GM21515 (cell line): ENCODE results near the gene JARID2.

Source experiments
- ATAC-seq: cut with Tn5 transposase; IDR thresholded peaks from one replicate; pipeline ENCODE4 v1.9.1; 2021; ENCODE audit not compliant: unreplicated experiment

The JARID2 gene

DNA sequence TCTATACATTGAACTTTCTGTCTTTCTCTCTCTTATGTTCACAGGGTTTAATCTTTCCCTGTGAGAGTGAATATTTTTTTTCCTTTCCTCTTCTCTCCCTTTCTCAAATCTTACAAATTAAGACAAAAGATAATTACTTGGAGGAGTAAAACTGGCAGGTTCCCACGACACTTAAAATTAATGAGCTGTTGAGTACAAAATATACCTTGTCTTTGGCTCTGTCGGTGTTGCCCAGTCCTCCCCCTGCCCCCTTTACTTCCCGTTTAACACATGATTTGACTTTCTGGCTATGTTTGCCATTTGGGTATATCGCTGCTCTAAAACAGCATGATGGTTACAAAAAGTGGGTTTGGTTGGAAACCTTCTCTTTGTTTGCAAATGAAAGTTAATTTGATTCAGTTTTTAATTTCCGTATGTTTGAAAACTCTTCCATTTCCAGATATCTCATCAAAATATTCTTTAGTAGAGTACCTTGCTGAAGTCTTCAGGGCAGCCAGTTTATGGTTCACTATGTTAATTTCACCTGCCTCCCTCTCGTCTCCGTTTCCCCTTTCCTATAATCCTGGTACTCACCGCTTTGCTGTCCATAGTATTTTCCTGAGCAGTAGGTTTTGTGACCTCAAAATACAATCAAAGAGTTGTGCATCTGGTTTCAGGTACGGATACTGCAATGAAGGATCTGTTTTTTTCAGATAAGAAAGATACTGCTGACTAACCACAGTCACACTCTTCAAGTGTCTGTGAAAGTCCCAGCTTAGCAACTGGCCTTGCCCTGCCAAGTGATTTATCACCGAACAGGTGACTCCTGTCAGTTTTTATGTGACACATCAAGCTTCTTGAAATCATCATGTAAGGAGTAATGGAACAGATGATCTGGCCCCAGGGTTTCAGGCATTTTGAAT is 235.8 kb downstream of the JARID2 start:
- ATAC-seq, result no peak

DNA sequence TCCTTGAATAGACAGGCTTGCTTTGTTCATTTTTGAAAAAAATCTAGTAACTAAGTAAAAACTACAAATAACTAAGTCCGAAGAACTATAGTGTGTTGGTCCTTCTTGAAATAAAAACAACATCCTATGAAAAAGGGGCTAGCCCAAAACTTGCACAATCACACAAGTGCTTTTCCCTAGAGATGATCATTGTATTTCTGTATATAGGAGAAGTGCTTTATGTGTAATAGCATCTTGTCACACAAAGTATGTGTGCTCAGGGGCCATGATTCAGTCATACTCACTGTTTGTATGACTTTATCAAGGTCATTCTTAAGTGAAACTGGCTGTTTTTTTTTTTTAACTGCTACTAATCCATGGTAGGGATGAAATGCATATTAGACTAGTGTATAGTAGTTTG is 237.2 kb downstream of the JARID2 start:
- no peak for ATAC-seq

DNA sequence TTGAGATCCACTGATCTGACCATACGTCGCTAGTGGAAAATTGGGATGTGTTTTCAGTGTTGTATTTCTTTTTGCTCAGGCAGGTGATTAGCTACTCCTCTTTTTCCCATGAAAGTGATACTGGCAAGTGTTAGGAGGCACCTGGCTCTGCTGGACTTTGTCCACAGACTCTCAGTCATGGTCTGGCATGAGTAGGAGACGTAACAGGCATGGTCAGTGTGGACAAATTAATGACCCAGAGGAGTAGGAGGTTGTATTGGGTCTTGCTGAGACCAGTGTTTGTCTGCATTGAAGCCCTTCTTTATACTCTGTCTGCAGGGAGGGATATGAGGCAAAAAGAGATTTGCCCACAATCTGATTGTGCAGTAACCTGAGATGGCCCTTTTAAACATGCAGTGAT is 238.3 kb downstream of the JARID2 start:
- no peak for ATAC-seq

DNA sequence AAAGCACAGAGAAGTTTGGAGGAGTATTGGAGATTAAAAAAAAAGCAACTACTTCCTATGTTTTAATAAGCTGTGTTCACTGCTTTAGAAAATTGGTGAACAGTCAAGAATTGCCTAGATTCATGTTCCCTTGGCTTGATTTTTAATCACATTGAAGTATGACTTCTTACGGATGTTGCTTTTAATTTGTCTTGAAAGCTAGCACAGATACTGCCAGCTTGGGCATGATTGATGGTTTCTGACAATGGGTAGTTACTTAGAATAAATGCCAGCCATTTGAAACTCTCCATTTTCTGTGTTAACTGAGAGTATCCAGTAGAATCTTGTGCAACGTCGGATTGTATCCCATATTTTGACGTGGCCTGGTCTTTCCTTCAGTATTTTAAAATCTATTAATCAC is 239.0 kb downstream of the JARID2 start:
- no peak for ATAC-seq

DNA sequence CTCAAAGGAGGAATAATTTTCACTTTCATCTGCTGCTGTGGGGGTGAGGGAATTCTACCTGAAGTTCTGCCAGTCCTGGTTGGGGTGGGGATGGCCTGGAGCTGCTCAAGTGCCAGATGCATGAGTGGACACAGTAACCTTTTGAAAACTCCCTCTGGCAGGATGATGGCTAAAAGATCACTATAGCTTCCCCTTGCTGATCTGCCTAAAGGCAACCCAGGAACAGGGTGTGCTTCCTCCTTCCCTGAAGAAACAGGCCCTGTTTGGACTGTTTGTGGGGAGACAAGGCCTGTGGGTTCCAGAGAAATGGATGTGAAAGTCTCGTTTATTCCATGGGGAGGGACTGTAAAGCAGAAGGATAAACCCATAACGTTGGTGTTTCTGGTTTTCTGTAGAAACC is 240.1 kb downstream of the JARID2 start:
- no peak for ATAC-seq

DNA sequence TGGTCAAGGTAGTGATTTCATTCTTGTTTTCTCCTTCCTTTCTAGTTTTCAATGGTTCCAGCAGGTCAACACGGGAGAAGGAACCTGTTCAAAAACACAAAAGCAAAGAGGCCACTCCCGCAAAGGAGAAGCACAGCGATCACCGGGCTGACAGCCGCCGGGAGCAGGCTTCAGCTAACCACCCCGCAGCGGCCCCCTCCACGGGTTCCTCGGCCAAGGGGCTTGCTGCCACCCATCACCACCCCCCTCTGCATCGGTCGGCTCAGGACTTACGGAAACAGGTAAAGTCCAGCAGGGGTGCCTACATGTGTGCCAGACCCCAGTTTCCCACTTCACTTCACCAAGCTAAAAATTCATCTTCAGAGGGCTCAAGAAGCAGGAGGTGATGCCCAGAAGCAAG is 241.4 kb downstream of the JARID2 start:
- no peak for ATAC-seq

DNA sequence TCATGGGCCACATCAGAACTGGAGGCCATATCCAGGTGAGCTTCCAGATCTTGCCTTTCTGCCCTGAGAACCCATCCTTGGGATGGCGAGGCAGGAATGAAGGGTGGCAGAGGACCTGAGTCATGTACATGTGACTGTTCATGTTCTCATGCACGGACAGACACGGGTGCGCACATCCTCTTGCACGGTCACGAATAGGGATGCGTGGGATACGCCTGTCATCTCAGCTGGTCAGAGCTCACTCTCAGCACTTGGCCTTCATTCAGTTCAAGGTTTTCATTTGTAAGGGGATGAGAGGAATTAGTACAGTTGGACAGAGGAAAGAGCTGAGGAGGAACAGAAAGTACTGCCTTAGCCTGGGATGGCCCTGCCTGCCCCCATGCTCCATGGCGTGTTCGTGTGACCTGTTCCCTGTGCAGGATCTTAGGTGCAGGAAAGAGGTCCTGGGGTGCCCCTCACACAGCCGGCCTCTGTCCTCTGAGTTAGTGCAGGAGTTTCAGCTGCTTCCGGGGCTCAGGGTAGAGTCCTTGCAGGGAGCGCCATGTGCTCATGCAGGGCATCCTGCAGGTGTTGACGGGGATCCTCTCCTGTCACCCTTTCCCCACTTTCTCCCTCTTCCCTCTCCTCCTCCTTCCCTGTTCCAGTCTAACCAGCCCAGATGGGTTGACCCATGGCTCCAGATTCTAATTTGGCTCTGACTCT is 243.5 kb downstream of the JARID2 start:
- ATAC-seq, result no peak

DNA sequence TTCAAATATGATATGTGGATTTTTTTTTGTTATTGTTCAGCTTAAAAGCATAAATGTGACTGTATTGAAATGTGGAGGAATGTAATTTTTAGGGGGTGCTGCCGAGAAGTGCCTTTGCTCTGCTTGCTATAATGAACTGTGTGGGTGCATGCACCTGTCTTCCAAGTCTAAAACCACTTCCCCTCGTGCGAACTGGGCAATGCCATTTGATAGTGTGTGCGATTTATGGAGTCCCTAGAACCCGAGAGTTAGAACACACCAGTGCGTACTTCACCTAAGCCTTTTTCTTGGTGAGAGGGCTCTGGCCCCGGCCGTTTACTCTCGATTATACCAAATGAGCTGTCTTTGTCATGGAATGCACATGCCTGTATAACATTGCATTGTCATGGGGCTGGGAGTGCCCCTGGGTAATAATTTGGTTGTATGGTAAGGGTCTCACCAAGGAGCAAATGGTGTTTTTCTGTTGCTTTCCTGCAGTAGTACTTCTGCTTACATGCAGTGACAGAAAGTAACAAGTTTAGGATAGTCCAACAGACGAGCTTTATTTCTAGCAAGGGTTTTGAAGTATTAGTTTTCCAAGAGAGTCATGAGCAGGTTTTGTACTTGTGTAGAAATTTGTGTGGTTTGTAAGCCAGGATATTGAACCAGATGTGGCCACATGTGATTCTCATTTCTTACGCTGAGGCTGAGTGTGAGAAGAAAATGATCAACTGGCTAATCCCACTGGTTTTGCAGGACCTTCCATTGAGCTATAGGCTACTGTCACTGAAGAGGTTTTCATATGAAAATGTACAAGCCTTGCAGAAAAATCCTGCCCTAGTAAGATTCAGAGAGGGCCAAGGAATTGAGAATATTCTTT is 244.6 kb downstream of the JARID2 start:
- no peak for ATAC-seq

DNA sequence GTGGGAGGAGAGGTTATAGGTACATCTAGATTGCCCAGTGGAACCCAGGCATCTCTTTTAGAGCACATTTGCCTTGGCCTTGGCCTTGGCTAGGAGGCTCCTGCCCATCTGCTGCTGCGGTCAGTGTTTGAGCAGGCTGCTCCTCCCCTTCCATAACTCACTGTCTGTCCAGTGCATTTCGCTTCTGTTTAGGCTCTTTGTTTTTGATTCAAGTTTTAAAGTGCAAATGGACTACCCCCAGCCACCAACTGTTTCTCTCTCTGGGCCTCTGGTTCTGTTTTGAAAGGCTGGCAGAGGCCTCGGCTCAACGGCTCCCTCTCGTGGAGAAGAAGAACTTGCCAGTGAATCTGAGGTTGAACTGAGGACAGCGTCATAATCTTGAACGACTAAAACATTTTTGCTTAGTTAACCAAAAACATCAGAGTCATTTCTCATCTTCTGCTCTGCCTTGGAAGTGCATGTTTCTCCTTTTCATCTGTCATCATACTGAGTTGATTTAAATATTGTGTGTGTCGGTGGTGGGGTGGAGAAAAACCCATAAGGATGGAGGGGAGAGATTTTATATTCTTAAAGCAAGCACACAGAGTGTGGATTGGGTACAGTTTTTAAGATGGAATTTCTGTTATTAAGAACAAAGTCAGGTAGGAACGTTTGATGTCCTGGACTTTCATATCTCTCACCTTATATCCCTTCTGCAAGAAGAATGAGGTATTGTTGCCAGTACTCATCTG is 245.6 kb downstream of the JARID2 start:
- ATAC-seq, result no peak

DNA sequence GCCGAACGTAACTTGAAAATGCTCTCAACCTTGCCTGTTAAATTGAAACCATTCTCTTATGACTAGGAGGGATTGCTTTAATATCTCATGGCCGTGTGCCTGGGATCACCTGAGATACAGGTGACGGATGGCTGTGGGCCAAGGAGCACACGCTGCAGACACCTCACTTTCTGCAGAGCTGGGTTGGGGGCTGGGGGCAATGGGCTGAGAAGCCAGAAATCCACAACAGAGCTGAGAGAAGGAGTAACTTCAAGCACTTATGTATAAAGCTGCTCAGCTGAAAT is 246.1 kb downstream of the JARID2 start:
- ATAC-seq, result no peak

DNA sequence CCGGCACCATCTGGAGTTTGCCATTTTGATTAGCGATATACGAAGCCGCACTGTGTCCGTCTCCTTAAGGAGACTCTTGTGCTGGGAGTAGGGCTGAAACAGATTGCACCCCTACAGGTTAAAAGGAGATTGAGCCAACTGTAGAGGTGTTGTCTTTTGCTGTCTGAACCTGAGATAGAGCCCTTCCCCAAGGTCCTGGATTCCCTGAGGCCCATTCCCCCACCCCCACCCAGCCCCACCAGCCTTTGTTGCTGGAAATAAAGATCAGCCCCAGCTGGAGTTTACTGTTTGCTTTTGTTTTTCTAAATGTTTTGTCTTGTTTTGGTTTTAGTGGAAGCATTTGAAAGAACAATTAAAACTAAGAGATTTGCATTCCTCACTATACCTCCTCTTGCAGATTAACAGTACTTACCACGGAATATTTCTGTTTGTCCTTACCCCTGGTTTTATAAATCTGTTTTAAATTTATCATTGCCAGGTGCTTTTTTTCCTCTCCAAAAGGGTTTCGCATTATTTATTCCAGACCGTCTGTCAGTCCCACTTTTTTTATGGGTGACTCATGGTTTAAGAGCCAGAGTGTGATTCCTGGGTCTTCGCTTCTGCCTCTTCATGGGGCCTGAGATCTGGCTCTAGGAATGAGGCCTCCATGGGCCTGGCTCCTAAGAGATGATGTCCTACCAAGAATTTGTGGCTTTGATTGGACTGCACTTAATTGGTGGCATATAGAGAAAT is 247.7 kb downstream of the JARID2 start:
- no peak for ATAC-seq

DNA sequence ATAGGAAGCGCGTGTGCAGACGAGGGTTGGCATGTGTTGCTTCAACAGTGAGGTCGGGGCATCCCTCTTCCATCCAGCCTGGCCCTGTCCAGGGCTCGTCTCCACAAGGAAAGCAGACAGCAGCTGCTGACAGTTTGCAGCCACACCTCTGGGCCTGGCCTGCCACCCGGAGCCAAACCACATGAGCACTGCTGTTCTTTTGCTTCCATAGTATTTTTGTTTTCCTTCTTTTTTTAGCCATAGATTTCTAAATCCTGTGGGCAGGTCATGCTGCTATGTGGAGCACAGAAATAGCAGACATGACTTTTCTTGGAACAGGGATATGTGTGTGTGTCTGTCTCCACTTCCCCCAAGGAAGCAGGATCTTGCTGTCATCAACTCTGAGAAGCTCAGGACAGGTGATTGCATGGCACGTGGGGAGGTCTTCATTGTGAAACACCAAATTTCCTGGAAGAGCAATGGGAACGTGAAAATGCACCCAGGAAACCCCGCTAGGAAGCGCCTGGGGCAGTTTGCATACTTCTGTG is 249.6 kb downstream of the JARID2 start:
- ATAC-seq, result no peak

DNA sequence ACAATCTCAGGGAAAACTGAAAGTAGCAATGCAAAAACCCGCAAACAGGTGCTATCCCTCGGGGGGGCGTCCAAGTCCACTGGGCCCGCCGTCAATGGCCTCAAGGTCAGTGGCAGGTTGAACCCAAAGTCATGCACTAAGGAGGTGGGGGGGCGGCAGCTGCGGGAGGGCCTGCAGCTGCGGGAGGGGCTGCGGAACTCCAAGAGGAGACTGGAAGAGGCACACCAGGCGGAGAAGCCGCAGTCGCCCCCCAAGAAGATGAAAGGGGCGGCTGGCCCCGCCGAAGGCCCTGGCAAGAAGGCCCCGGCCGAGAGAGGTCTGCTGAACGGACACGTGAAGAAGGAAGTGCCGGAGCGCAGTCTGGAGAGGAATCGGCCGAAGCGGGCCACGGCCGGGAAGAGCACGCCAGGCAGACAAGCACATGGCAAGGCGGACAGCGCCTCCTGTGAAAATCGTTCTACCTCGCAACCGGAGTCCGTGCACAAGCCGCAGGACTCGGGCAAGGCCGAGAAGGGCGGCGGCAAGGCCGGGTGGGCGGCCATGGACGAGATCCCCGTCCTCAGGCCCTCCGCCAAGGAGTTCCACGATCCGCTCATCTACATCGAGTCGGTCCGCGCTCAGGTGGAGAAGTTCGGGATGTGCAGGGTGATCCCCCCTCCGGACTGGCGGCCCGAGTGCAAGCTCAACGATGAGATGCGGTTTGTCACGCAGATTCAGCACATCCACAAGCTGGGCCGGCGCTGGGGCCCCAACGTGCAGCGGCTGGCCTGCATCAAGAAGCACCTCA is 250.7 kb downstream of the JARID2 start:
- ATAC-seq, result no peak

DNA sequence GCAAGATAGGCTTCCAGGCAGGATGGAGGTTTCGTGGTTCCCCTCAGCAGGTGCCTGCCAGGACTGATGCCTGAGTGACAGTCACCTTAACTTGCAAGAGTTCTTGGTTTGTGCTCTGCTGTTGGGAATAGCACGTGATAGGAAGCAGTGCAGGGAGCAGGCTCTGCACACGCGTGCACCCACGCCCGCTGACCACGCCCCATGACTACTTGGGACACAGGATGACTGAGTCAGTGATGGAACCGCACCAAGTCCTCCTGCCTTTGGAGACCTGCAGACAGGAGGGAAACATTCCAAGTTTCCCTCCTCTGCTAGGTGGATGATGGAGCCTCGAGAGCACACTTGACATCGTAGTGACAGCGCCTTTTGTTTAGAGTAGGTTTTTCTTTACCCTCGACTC is 252.8 kb downstream of the JARID2 start:
- ATAC-seq, result no peak

DNA sequence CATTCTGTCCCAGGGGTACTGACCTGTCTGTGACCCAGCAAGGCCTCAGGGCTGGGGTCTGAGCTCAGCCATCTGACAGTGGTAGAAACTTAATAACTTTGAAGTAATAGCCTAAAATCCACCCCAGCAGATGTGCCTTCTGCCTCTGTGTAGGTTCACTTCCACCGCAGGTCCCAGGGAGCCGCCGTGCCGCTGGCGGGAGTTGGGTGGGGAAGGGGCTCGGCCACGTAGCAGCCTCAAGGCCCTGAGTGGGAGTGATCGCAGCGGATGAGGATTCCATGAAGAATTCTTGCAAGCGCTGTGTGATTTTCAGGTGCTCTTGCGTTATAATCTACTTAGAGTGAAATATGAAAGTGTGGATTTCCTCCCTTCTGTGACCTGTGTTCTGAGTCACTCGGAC is 253.3 kb downstream of the JARID2 start:
- no peak for ATAC-seq

DNA sequence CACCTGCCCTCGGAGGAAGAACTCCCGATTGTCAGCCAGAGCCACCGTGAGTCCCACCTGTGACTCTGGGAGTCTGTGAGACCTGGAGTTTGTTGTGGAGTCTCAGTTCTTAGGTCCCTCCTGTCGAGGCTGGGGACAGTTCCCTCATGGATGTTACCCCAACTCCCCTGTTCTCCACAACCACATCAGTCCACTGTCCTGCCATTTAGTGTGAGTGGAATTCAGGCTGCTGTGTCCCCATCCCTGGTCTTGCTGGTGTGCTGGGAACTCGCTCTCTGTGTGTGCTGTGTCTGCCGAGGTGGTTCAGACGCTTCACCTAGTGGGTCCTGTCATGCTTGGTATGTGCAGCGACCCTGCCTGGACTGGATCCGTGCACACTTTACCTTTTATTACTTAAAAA is 253.7 kb downstream of the JARID2 start:
- no peak for ATAC-seq

DNA sequence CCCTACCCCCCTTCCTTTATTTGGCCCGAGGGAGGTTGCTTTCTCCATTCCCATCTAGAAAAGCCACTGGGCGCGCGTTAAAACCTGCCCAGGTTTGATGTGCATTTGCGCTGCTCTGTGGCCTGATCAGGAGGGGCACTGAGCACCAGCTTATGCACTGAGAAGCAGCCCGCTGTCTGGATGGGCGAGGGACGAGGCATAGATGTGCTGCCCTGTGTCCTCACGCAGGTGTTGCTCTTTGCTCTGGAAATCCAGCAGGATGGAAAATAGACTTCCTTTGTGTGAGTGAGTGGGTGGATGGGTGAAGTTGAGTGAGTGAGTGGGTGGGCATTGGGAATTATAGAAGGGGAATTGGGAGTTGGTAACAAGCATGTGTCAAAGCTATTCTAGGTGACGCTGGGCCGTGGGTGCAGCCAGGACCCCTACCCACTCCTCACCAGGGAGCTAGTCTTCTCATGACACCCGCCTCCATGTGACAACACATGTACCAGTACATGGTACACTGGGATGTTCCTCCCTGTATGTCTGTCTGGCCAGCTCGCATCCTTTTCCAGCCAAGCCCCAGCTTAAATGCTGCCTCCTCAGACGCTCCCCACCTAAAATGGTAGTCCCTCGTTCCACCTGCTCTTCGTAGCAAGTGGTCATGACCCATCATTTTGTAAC is 254.3 kb downstream of the JARID2 start:
- no peak for ATAC-seq

DNA sequence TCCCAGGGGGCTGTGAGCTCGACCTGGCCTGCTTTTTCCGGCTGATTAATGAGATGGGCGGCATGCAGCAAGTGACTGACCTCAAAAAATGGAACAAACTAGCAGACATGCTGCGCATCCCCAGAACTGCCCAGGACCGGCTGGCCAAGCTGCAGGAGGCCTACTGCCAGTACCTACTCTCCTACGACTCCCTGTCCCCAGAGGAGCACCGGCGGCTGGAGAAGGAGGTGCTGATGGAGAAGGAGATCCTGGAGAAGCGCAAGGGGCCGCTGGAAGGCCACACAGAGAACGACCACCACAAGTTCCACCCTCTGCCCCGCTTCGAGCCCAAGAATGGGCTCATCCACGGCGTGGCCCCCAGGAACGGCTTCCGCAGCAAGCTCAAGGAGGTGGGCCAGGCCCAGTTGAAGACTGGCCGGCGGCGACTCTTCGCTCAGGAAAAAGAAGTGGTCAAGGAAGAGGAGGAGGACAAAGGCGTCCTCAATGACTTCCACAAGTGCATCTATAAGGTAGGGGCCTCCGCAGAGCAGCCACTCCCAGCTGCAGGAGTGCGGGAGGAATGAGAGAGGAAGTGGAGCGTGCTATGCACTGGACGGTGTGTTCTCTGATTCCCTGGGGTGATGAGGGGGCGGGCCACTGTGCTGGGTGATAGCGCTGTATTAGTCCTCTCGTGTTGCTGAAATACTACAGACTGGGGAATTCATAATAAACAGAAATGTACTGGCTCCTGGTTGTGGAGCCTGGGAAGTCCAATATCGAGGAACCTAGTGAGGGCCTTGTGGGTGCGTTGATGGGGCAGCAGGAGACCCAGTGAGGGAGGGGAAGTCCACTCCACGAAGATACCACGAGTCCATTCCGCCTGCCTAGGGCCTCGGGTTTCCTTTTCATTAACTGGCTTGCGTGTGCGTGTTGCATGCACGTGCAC is 255.3 kb downstream of the JARID2 start:
- ATAC-seq, result no peak
